GM12878 (cell line): ENCODE results near the gene INTS6L. TPM values are rescaled to one million over a fixed set of nuclear protein-coding genes. Genes with fewer than 3 reads are reported as not detected.

Source experiments
- BHLHE40 ChIP-seq, 2 experiments: fragments of 450-650 bp in 1 of 2; IDR thresholded peaks; 2 replicates each; pipeline ENCODE4 v1.6.1; 2011 to 2017; ENCODE audit warnings: low read depth in 2 of 2, borderline replicate concordance in 1 of 2, improper control_type of control experiment in 1 of 2, low read length in 1 of 2, mild to moderate bottlenecking in 1 of 2
- SP1 ChIP-seq: IDR thresholded peaks from one replicate; pipeline ENCODE4 v1.6.1; 2011; ENCODE audit warnings: low read depth, low read length
- USF2 ChIP-seq: IDR thresholded peaks from 2 replicates; pipeline ENCODE4 v1.6.1; 2011; ENCODE audit warnings: low read depth, low read length, improper control_type of control experiment, borderline replicate concordance
- polyA plus RNA-seq, 11 experiments: library from polyadenylated mRNA; depleted of rRNA in 4 of 11; unstranded in 6 of 11; stranded (reverse) in 5 of 11; fragments of >200 nt; fragmentation: Nextera tagmentation in 4 of 11; fragmentation: Illumina TruSeq in 1 of 11; extraction: Ambion mirVana in 4 of 11; extraction: Trizol in 1 of 11; gene quantifications; 1 replicate in 1 of 11; 2 replicates in 10 of 11; pipeline versions ENCODE4 v1.2.1 to v1.2.3, GENCODE V29; 2011 to 2016; ENCODE audit warnings: inconsistent platforms in 2 of 11, missing spikeins in 2 of 11, low read depth in 1 of 11
- total RNA-seq, 4 experiments: library from RNA; depleted of rRNA in 3 of 4; stranded (reverse); fragments of >200 nt in 3 of 4; fragmentation: Illumina TruSeq in 1 of 4; extraction: Trizol in 1 of 4; gene quantifications; 2 replicates each; pipeline versions ENCODE4 v1.2.1 to v1.2.3, GENCODE V29; 2013 to 2021
- TF ChIP-seq, protein P1 (sequence below): fragments of 450-650 bp; IDR thresholded peaks from 2 replicates; pipeline ENCODE4 v1.6.1; 2017; ENCODE audit warnings: mild to moderate bottlenecking, moderate library complexity
- TF ChIP-seq, protein P2 (sequence below): fragments of 450-650 bp; IDR thresholded peaks from 2 replicates; pipeline ENCODE4 v1.6.1; 2016; ENCODE audit warnings: mild to moderate bottlenecking

Gene INTS6L
- total and polyA plus RNA-seq, 10 of the 15 experiments (the other 5 are each of a cell fraction or from before 2014, with no cell fraction given), result 4.9 to 84.9 (median 15.3) TPM

GRCh38 chrX:135477576-135477975 is 42.9 kb upstream of the INTS6L start (continued):
- TF ChIP-seq, protein P1, sequence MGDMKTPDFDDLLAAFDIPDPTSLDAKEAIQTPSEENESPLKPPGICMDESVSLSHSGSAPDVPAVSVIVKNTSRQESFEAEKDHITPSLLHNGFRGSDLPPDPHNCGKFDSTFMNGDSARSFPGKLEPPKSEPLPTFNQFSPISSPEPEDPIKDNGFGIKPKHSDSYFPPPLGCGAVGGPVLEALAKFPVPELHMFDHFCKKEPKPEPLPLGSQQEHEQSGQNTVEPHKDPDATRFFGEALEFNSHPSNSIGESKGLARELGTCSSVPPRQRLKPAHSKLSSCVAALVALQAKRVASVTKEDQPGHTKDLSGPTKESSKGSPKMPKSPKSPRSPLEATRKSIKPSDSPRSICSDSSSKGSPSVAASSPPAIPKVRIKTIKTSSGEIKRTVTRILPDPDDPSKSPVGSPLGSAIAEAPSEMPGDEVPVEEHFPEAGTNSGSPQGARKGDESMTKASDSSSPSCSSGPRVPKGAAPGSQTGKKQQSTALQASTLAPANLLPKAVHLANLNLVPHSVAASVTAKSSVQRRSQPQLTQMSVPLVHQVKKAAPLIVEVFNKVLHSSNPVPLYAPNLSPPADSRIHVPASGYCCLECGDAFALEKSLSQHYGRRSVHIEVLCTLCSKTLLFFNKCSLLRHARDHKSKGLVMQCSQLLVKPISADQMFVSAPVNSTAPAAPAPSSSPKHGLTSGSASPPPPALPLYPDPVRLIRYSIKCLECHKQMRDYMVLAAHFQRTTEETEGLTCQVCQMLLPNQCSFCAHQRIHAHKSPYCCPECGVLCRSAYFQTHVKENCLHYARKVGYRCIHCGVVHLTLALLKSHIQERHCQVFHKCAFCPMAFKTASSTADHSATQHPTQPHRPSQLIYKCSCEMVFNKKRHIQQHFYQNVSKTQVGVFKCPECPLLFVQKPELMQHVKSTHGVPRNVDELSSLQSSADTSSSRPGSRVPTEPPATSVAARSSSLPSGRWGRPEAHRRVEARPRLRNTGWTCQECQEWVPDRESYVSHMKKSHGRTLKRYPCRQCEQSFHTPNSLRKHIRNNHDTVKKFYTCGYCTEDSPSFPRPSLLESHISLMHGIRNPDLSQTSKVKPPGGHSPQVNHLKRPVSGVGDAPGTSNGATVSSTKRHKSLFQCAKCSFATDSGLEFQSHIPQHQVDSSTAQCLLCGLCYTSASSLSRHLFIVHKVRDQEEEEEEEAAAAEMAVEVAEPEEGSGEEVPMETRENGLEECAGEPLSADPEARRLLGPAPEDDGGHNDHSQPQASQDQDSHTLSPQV, result no peak
- TF ChIP-seq BHLHE40 (IDR thresholded peaks at IDR 0.05; ENCODE audit: borderline replicate concordance in 1 of 2, low read depth in 2 of 2, low read length in 1 of 2) (0 out of 4 replicates have a peak, but pooled peaks of 1 of the 2 experiments have one; percentile 12), SP1 (no peak), USF2 (no peak)
- TF ChIP-seq, protein P2, sequence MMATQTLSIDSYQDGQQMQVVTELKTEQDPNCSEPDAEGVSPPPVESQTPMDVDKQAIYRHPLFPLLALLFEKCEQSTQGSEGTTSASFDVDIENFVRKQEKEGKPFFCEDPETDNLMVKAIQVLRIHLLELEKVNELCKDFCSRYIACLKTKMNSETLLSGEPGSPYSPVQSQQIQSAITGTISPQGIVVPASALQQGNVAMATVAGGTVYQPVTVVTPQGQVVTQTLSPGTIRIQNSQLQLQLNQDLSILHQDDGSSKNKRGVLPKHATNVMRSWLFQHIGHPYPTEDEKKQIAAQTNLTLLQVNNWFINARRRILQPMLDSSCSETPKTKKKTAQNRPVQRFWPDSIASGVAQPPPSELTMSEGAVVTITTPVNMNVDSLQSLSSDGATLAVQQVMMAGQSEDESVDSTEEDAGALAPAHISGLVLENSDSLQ, result no peak
